K562 (cell line): Measurements from ENCODE around the gene TIAM1. TPM values are rescaled to one million over a fixed set of nuclear protein-coding genes. Genes with fewer than 3 reads are reported as not detected.

Source experiments
- BDP1 ChIP-seq: IDR thresholded peaks from 3 replicates; pipeline ENCODE4 v1.6.1; 2011; ENCODE audit not compliant: insufficient read length, insufficient read depth
- LEF1 ChIP-seq: fragments of 450-650 bp; IDR thresholded peaks from 2 replicates; pipeline ENCODE4 v1.6.1; 2016; ENCODE audit warnings: mild to moderate bottlenecking
- MECOM ChIP-seq: fragments of 250-450 bp; sonication (Bioruptor Pico); IDR thresholded peaks from 2 replicates; pipeline ENCODE4 v1.8.0; 2022; ENCODE audit warnings: inconsistent platforms
- NR2C1 ChIP-seq, 2 experiments: fragments of 450-650 bp; IDR thresholded peaks; 2 replicates each; pipeline ENCODE4 v1.6.1; 2017; ENCODE audit warnings: mild to moderate bottlenecking in 2 of 2, antibody characterized with exemption in 1 of 2, inconsistent platforms in 1 of 2, missing compliant biosample characterization in 1 of 2, missing genetic modification characterization in 1 of 2
- NR2C2 ChIP-seq, 2 experiments: fragments of 200-800 bp in 1 of 2; sonication (Bioruptor generic) in 1 of 2; sonication (generic) in 1 of 2; formaldehyde crosslinking in 1 of 2; IDR thresholded peaks; 2 replicates each; pipeline versions ENCODE4 v1.6.1 to v1.8.0; 2016 to 2022; ENCODE audit warnings: mild to moderate bottlenecking in 1 of 2, missing compliant biosample characterization in 1 of 2, missing genetic modification characterization in 1 of 2, missing genetic modification reagents in 1 of 2
- SUPT5H ChIP-seq: fragments of 450-650 bp; IDR thresholded peaks from 2 replicates; pipeline ENCODE4 v1.6.1; 2016
- XRCC3 ChIP-seq: fragments of 450-650 bp; IDR thresholded peaks from 2 replicates; pipeline ENCODE4 v1.6.1; 2017; ENCODE audit warnings: mild to moderate bottlenecking, moderate library complexity
- ZC3H11A ChIP-seq: IDR thresholded peaks from 2 replicates; pipeline ENCODE4 v1.6.1; 2012; ENCODE audit warnings: low read depth, low read length, improper control_type of control experiment
- ZNF175 ChIP-seq: fragments of 200-800 bp; sonication (Bioruptor generic); IDR thresholded peaks from 2 replicates; pipeline ENCODE4 v1.6.1; 2016; ENCODE audit warnings: low read depth, mild to moderate bottlenecking, missing genetic modification characterization, missing compliant biosample characterization
- ZNF444 ChIP-seq: fragments of 250-450 bp; sonication (Bioruptor Pico); IDR thresholded peaks from 2 replicates; pipeline ENCODE4 v1.4.0; 2020; ENCODE audit warnings: mild to moderate bottlenecking, moderate library complexity
- polyA plus RNA-seq, 8 experiments: library from polyadenylated mRNA; depleted of rRNA in 4 of 8; stranded (reverse) in 5 of 8; unstranded in 3 of 8; fragments of >200 nt; fragmentation: Nextera tagmentation in 2 of 8; fragmentation: Illumina TruSeq in 1 of 8; extraction: Ambion mirVana in 2 of 8; extraction: Trizol in 1 of 8; gene quantifications; 2 replicates each; pipeline versions ENCODE4 v1.2.1 to v1.2.3, GENCODE V29; 2011 to 2014; ENCODE audit warnings: inconsistent platforms in 1 of 8, missing spikeins in 1 of 8
- total RNA-seq, 7 experiments: library from RNA; depleted of rRNA in 6 of 7; stranded (reverse); fragments of >200 nt in 6 of 7; fragmentation: Illumina TruSeq in 2 of 7; extraction: Trizol in 2 of 7; gene quantifications; 2 replicates each; pipeline versions ENCODE4 v1.2.1 to v1.2.3, GENCODE V29; 2011 to 2021; ENCODE audit warnings: low replicate concordance in 1 of 7
- TF ChIP-seq, protein P1 (sequence below): fragments of 200-800 bp; sonication (Bioruptor generic); IDR thresholded peaks from 2 replicates; pipeline ENCODE4 v1.6.1; 2016; ENCODE audit warnings: missing genetic modification characterization, missing compliant biosample characterization
- TF ChIP-seq, protein P2 (sequence below): fragments of 450-650 bp; IDR thresholded peaks from 2 replicates; pipeline ENCODE4 v1.6.1; 2014; ENCODE audit warnings: low read depth, mild to moderate bottlenecking, moderate library complexity, borderline replicate concordance
- TF ChIP-seq, protein P3 (sequence below): sonication (generic); formaldehyde crosslinking; IDR thresholded peaks from 2 replicates; pipeline ENCODE4 v1.8.0; 2022; ENCODE audit warnings: mild to moderate bottlenecking, missing genetic modification reagents

TIAM1 gene
- total and polyA plus RNA-seq, 9 of the 15 experiments (the other 6 are each of a cell fraction or from before 2014, with no cell fraction given): 0.11 TPM; not detected in 8

GRCh38 chr21:31204801-31205200 is 139.3 kb downstream of the TIAM1 start (continued):
- TF ChIP-seq, protein P1, sequence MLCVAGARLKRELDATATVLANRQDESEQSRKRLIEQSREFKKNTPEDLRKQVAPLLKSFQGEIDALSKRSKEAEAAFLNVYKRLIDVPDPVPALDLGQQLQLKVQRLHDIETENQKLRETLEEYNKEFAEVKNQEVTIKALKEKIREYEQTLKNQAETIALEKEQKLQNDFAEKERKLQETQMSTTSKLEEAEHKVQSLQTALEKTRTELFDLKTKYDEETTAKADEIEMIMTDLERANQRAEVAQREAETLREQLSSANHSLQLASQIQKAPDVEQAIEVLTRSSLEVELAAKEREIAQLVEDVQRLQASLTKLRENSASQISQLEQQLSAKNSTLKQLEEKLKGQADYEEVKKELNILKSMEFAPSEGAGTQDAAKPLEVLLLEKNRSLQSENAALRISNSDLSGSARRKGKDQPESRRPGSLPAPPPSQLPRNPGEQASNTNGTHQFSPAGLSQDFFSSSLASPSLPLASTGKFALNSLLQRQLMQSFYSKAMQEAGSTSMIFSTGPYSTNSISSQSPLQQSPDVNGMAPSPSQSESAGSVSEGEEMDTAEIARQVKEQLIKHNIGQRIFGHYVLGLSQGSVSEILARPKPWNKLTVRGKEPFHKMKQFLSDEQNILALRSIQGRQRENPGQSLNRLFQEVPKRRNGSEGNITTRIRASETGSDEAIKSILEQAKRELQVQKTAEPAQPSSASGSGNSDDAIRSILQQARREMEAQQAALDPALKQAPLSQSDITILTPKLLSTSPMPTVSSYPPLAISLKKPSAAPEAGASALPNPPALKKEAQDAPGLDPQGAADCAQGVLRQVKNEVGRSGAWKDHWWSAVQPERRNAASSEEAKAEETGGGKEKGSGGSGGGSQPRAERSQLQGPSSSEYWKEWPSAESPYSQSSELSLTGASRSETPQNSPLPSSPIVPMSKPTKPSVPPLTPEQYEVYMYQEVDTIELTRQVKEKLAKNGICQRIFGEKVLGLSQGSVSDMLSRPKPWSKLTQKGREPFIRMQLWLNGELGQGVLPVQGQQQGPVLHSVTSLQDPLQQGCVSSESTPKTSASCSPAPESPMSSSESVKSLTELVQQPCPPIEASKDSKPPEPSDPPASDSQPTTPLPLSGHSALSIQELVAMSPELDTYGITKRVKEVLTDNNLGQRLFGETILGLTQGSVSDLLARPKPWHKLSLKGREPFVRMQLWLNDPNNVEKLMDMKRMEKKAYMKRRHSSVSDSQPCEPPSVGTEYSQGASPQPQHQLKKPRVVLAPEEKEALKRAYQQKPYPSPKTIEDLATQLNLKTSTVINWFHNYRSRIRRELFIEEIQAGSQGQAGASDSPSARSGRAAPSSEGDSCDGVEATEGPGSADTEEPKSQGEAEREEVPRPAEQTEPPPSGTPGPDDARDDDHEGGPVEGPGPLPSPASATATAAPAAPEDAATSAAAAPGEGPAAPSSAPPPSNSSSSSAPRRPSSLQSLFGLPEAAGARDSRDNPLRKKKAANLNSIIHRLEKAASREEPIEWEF (CRISPR knock-in tag): no peak
- TF ChIP-seq, protein P2, sequence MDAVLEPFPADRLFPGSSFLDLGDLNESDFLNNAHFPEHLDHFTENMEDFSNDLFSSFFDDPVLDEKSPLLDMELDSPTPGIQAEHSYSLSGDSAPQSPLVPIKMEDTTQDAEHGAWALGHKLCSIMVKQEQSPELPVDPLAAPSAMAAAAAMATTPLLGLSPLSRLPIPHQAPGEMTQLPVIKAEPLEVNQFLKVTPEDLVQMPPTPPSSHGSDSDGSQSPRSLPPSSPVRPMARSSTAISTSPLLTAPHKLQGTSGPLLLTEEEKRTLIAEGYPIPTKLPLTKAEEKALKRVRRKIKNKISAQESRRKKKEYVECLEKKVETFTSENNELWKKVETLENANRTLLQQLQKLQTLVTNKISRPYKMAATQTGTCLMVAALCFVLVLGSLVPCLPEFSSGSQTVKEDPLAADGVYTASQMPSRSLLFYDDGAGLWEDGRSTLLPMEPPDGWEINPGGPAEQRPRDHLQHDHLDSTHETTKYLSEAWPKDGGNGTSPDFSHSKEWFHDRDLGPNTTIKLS: no peak
- TF ChIP-seq ZNF175 (CRISPR knock-in tag): no peak
- no peak for TF ChIP-seq SUPT5H
- TF ChIP-seq ZC3H11A: no peak
- TF ChIP-seq NR2C2 (CRISPR knock-in tag; IDR thresholded peaks at IDR 0.05): no peak
- no peak for TF ChIP-seq NR2C2 (tag; IDR thresholded peaks at IDR 0.05)
- TF ChIP-seq BDP1: no peak
- TF ChIP-seq LEF1: no peak
- no peak for TF ChIP-seq MECOM (CRISPR knock-in tag)
- TF ChIP-seq, protein P3, sequence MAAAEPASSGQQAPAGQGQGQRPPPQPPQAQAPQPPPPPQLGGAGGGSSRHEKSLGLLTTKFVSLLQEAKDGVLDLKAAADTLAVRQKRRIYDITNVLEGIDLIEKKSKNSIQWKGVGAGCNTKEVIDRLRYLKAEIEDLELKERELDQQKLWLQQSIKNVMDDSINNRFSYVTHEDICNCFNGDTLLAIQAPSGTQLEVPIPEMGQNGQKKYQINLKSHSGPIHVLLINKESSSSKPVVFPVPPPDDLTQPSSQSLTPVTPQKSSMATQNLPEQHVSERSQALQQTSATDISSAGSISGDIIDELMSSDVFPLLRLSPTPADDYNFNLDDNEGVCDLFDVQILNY (CRISPR knock-in tag): no peak
- TF ChIP-seq ZNF444 (CRISPR knock-in tag): no peak
- TF ChIP-seq NR2C1 (IDR thresholded peaks at IDR 0.05): no peak
- TF ChIP-seq NR2C1 (tag; IDR thresholded peaks at IDR 0.05): no peak
- no peak for TF ChIP-seq XRCC3
